A549 treated with AZD2906 at 1 μM for 4 hours (cell line): ENCODE measurements around the gene CNNM3. TPM values are rescaled to one million over a fixed set of nuclear protein-coding genes. Genes with fewer than 3 reads are reported as not detected.

Experiments used
- total RNA-seq: library from RNA; stranded (reverse); fragments of 200-300 nt; extraction: Qiagen RNA extraction; gene quantifications from 5 replicates; pipeline ENCODE4 v1.2.3, GENCODE V29; 2022

The CNNM3 gene
- 9.3 to 12.8 TPM (median 11.3 TPM) in 5 replicates for total RNA-seq

GRCh38 chr2:96816127-96816835 lies at the start of gene CNNM3:
Gene CNNM3 (plus strand): TSS chr2:96816268. CDS start chr2:96816278, 10 bp downstream.

GRCh38 chr2:96843538-96844268 lies 27.6 kb downstream of the CNNM3 start, which contains the start of gene ANKRD23:
Gene ANKRD23 (minus strand): TSS chr2:96844021. CDS start chr2:96843992, 29 bp downstream.

GRCh38 chr2:96857667-96858372 lies 41.8 kb downstream of the CNNM3 start, which contains the start of gene ANKRD39:
Gene ANKRD39 (minus strand): TSS chr2:96858016. CDS start chr2:96857987, 29 bp downstream.

GRCh38 chr2:96869822-96870625 lies 54.0 kb downstream of the CNNM3 start, which contains the start of gene SEMA4C:
Gene SEMA4C (minus strand): TSS chr2:96870080. CDS start chr2:96867886, 2,194 bp downstream.

Other genes starting within 250 kb of the CNNM3 start
- gene KANSL3, start 178.0 kb upstream of the CNNM3 start, total RNA-seq: 21.6 to 24.3 TPM (median 22.3 TPM) in 5 replicates
- 0.01 TPM in 1 of 5 replicates, not detected in the others for gene FER1L5, start 173.5 kb upstream of the CNNM3 start, total RNA-seq
- 19.1 to 21.2 TPM (median 20.3 TPM) in 5 replicates for gene LMAN2L, start 76.2 kb upstream of the CNNM3 start, total RNA-seq
- gene CNNM4, start 55.4 kb upstream of the CNNM3 start, total RNA-seq: 8.4 to 10.2 TPM (median 9.9 TPM) in 5 replicates
- gene ANKRD23, start 27.8 kb downstream of the CNNM3 start, total RNA-seq: 1.2 to 2.1 TPM (median 1.7 TPM) in 5 replicates
- gene ANKRD39, start 41.7 kb downstream of the CNNM3 start, total RNA-seq: 17.7 to 21.9 TPM (median 19.6 TPM) in 5 replicates
- gene SEMA4C, start 53.8 kb downstream of the CNNM3 start, total RNA-seq: 16.4 to 19.9 TPM (median 18.6 TPM) in 5 replicates
- gene FAM178B, start 170.3 kb downstream of the CNNM3 start, total RNA-seq: not detected in 5 replicates